Large intestine (tissue), 3 donors: Measurements from ENCODE around the gene P2RY6. TPM values are rescaled to one million over a fixed set of nuclear protein-coding genes. Genes with fewer than 3 reads are reported as not detected.
A peak's percentile ranks its signal among the peaks of the same experiment; 100 is the strongest.

Experiments
- DNase-seq, 2 donors: peaks; one replicate each; pipeline versions ENCODE4 v3.0.0 to v3.0.0-alpha.2; 2013
- H3K27ac ChIP-seq: one replicate; pipeline ENCODE4 v1.5.1; 2013; ENCODE audit warnings: low read length
- H3K27me3 ChIP-seq: 2 replicates; pipeline ENCODE4 v1.6.1; 2013; ENCODE audit warnings: low read length; ENCODE audit not compliant: control insufficient read depth, insufficient read depth
- H3K36me3 ChIP-seq: 2 replicates; pipeline ENCODE4 v1.6.1; 2013; ENCODE audit warnings: low read length; ENCODE audit not compliant: control insufficient read depth, insufficient read depth
- H3K4me1 ChIP-seq: one replicate; pipeline ENCODE4 v1.6.1; 2013; ENCODE audit warnings: low read length; ENCODE audit not compliant: control insufficient read depth, insufficient read depth
- H3K4me3 ChIP-seq: one replicate; pipeline ENCODE4 v1.5.1; 2013; ENCODE audit warnings: low read length
- H3K9me3 ChIP-seq: one replicate; pipeline ENCODE4 v1.6.1; 2013; ENCODE audit warnings: mild to moderate bottlenecking, low read depth, low read length, moderate library complexity; ENCODE audit not compliant: control insufficient read depth
- WGBS: methylation state at CpG from one replicate; pipeline ENCODE4 v1.1.5; 2013; ENCODE audit warnings: low lambda C conversion rate; ENCODE audit not compliant: insufficient coverage; 5-methylcytosine and 5-hydroxymethylcytosine counted together
- polyA plus RNA-seq: library from polyadenylated mRNA; unstranded; fragments of 120-200 nt; gene quantifications from one replicate; pipeline ENCODE4 v1.2.1, GENCODE V29; 2013

The P2RY6 gene
- polyA plus RNA-seq, 1 donor: 19.9 TPM

GRCh38 chr11:73296501-73297230, 24.5 kb downstream of the P2RY6 start:
- Histone ChIP-seq H3K27ac (no peak overlapping the region), H3K4me1 (peaks cover 10% of the 10 kb centered on the region), H3K4me3 (no peak overlapping the region), H3K27me3 (no peaks in the 10 kb centered on the region), H3K9me3 (no peaks in the 10 kb centered on the region), H3K36me3 (peaks cover 18% of the 10 kb centered on the region)
- 100% methylated on average over 3 of the region's 35 CpGs for WGBS
- DNase-seq: no peak

- no peak for DNase-seq
- no CpG with 5 or more reads among the region's 18 CpGs for WGBS
- H3K4me1 ChIP-seq: peaks cover 5% of the 10 kb centered on the region
- no peak overlapping the region for H3K27ac ChIP-seq
- H3K36me3 ChIP-seq: peaks cover 18% of the 10 kb centered on the region
- no peaks in the 10 kb centered on the region for H3K9me3 ChIP-seq
- H3K4me3 ChIP-seq: no peak overlapping the region
- no peaks in the 10 kb centered on the region for H3K27me3 ChIP-seq
Observed at GRCh38 chr11:73297231-73297590, 25.1 kb downstream of the P2RY6 start.

DNA sequence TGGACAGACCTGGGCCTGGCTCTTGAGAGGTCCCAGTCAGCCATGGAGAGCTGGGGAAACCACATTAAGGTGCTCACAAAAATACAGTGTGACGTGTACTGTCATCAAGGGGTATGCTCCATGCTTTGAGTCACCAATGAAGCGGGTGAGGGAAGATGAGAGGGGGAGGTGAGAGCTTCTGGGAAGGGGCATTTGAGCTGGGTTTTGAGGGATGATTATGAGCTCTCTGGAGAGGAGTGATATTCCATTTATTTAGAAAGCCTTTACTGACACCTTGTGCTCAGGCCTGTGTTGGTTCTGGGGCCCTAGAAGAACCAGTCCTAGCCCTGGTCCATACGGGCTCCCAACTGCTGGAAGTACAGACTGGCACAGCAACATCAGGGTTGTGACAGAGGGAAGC, 25.6 kb downstream of the P2RY6 start:
- WGBS: 83% methylated on average over 1 of the region's 3 CpGs
- H3K27ac ChIP-seq: no peak overlapping the region
- no peak overlapping the region for H3K4me3 ChIP-seq
- H3K27me3 ChIP-seq: no peaks in the 10 kb centered on the region
- H3K36me3 ChIP-seq: peaks cover 18% of the 10 kb centered on the region
- no peaks in the 10 kb centered on the region for H3K9me3 ChIP-seq
- H3K4me1 ChIP-seq: peaks cover 5% of the 10 kb centered on the region
- no peak for DNase-seq

- WGBS: 20% methylated on average over 1 of the region's 5 CpGs
- Histone ChIP-seq H3K36me3 (peaks cover 18% of the 10 kb centered on the region), H3K27ac (no peak overlapping the region), H3K27me3 (no peaks in the 10 kb centered on the region), H3K4me3 (no peak overlapping the region), H3K4me1 (peaks cover 5% of the 10 kb centered on the region), H3K9me3 (no peaks in the 10 kb centered on the region)
- DNase-seq: no peak
Observed at GRCh38 chr11:73298233-73298632, 26.1 kb downstream of the P2RY6 start.

- Histone ChIP-seq H3K9me3 (no peaks in the 10 kb centered on the region), H3K36me3 (peaks cover 18% of the 10 kb centered on the region), H3K27me3 (no peaks in the 10 kb centered on the region), H3K4me1 (peaks cover 5% of the 10 kb centered on the region), H3K4me3 (no peak overlapping the region), H3K27ac (no peak overlapping the region)
- no peak for DNase-seq
- WGBS: no CpG with 5 or more reads among the region's 10 CpGs
Observed at GRCh38 chr11:73299751-73300150, 27.6 kb downstream of the P2RY6 start.

GRCh38 chr11:73306069-73306841, 34.1 kb downstream of the P2RY6 start:
- no CpG with 5 or more reads among the region's 7 CpGs for WGBS
- no peak for DNase-seq
- Histone ChIP-seq H3K36me3 (peaks cover 12% of the 10 kb centered on the region), H3K27me3 (no peaks in the 10 kb centered on the region), H3K4me3 (no peak overlapping the region), H3K4me1 (peaks cover 26% of the 10 kb centered on the region), H3K27ac (no peak overlapping the region), H3K9me3 (no peaks in the 10 kb centered on the region)

- 5% methylated on average over 6 of the region's 18 CpGs for WGBS
- H3K4me3 ChIP-seq: peak overlapping the region; percentile 41
Observed at GRCh38 chr11:73306977-73307322, 34.8 kb downstream of the P2RY6 start.

DNA sequence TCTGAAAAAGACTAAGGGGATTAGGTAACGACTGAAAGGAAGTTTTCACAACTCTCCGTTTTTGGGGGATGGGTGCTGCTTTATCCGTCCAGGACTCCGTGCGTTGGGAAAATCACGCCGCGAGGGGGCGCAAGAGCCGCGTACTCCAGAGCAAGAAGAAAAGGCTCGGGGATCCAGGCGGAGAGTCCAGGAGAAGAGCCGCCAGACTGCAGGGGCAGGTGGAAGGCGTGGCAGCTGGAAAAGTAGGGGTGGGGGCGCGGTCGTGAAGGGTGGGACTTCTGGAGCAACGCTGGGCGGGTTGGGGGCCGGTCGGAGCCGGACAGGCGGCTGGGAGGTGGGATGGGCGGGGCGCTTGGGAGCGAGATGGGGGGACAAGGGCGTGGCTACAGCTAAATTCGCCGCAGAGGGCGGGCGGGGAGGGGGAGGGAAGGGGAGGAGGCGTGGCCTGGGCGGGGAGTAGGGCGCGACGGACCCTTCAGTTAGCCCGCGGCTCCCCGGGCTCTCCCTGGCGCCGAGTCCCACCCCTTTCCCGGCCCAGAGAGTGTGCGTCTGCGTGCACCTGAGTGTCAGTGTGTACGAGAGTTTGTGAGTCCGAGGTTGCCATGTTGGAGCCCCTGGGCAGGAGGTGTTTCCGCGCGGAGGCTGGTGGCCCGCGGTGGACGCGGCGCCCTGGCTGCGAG, 35.3 kb downstream of the P2RY6 start:
- Histone ChIP-seq H3K4me3 (peak overlapping the region; percentile 68), H3K4me1 (peaks cover 36% of the 10 kb centered on the region), H3K27me3 (no peaks in the 10 kb centered on the region), H3K9me3 (no peaks in the 10 kb centered on the region), H3K27ac (peak overlapping the region; percentile 94), H3K36me3 (peaks cover 20% of the 10 kb centered on the region)
- no CpG with 5 or more reads among the region's 56 CpGs for WGBS
- DNase-seq: peak; percentile 98

More at GRCh38 chr11:73306977-73307322, 34.8 kb downstream of the P2RY6 start:
- no peak for DNase-seq
- no peaks in the 10 kb centered on the region for H3K9me3 ChIP-seq
- H3K27me3 ChIP-seq: no peaks in the 10 kb centered on the region
- H3K27ac ChIP-seq: peak overlapping the region; percentile 82
- peaks cover 19% of the 10 kb centered on the region for H3K36me3 ChIP-seq
- peaks cover 33% of the 10 kb centered on the region for H3K4me1 ChIP-seq

GRCh38 chr11:73308003-73308960, 36.1 kb downstream of the P2RY6 start, which contains the start of gene ARHGEF17:
ARHGEF17 (plus strand) TSS chr11:73308276; CDS start chr11:73308639, 363 bp downstream.
- H3K9me3 ChIP-seq: no peaks in the 10 kb centered on the region
- H3K4me3 ChIP-seq: peak within 1 kb of the TSS; percentile 68
- no CpG with 5 or more reads among the region's 105 CpGs for WGBS
- peaks cover 39% of the 10 kb centered on the region for H3K4me1 ChIP-seq
- H3K27me3 ChIP-seq: no peaks in the 10 kb centered on the region
- H3K36me3 ChIP-seq: peaks cover 20% of the 10 kb centered on the region
- peak; percentile 71 to 75 for DNase-seq
- peak within 1 kb of the TSS; percentile 94 for H3K27ac ChIP-seq
